ENCODE results near the gene DMD.

GRCh38 chrX:31272472-31272775 lies 1938.9 kb downstream of the DMD start:
- TF ChIP-seq CHD2 (IDR thresholded peaks at IDR 0.05; ENCODE audit: low read length, partially characterized antibody) (no peak), POLR2A (IDR thresholded peaks at IDR 0.05; ENCODE audit: low read length) (no peak), ZFP36 (IDR thresholded peaks at IDR 0.05; ENCODE audit: borderline replicate concordance, partially characterized antibody) (no peak), POLR2AphosphoS2 (conservative IDR thresholded peaks at IDR 0.05; ENCODE audit: low read length) (no peak)

All from A549 (cell line).